Activated CD4-positive, alpha-beta T cell treated with anti-CD3 and anti-CD28 coated beads for 24 hours (primary cell): ENCODE data around the gene TNS3.

Experiments
- DNase-seq, 2 donors: peaks; one replicate each; pipeline ENCODE4 v3.0.0-alpha.2; 2020; ENCODE audit warnings: low read depth in 2 of 2

The TNS3 gene

DNA sequence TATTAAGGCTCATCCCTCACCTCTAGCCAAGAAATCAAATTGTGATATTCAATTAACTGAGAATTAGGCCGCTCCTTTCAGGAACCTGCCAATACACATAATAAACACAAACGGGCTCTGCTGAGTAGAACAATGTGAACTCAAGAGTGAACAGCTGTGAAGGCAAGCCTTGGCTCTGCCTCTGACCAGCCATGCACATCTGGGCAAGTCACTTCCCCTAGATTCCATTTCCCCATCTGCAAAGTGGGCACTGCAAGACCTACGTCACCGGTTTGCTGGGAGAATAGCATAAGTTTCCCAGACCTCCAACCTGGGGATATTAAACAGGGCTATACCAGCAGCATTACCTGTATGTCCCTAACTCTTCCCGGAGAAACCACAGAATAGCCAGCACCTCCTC is 355.2 kb downstream of the TNS3 start:
- no peak for DNase-seq

DNA sequence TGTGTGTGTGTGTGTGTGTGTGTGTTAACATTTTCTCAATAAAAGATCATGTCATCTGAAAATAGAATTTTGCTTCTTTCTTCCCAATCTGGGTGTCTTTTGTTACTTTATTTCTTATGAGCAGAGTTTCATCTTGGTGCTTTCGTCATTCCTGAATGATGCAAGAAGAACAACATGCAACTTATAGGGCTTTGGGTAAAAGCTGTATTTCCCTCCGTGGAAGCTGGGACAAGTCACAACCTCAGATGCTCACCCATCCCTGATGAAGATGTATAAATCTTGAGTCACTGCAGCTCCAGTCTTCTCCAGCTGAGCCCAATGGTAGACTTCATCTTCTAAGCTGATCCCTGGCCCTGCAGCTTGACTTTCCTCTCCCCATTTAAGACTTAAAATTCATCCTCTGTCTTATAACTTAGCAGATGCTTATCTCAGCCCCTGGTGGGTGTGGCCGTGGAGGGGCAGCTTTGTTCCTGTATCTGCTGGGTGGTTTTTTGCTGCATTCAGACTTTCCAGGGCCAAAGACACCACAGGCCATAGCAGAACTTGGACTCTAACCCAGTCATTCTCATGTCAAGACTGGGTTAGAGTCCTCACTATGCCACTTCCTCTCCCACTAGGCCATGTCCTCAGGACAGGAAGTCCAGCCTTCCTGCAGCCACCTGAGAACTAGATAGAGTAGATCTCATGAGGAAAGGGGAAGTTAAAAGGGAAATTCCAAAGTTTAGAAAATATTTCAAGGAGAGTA is 356.4 kb downstream of the TNS3 start:
- no peak for DNase-seq
